Measurements from ENCODE around the gene ENDOG. TPM values are rescaled to one million over a fixed set of nuclear protein-coding genes. Genes with fewer than 3 reads are reported as not detected.
"Not testable (repeated sequence)": the region's sequence is repeated elsewhere in the genome, so short reads cannot be mapped to it uniquely, and the experiment has no call there.

Gene ENDOG
- total RNA-seq, 2 experiments from 2014 or later: 19.0 to 22.3 TPM

GRCh38 chr9:128870128-128870940 is 52.0 kb downstream of the ENDOG start:
- Mint-ChIP-seq H3K9me3 (ENCODE audit: low read depth) (no peaks in the 10 kb centered on the region), H3K27me3 (no peaks in the 10 kb centered on the region), H3K4me3 (no peak overlapping the region), H3K4me1 (peaks cover 4% of the 10 kb centered on the region), H3K36me3 (no peaks in the 10 kb centered on the region), H3K27ac (no peak overlapping the region)
- DNase-seq: no peak
- CTCF ChIA-PET: interaction anchor here (1.2 to 1.8 kb wide), 2 partner anchors 40 to 58 kb away, joined by 3 to 6 read pairs; partner anchors contain the start of gene SPOUT1
- no peak for ATAC-seq

DNA sequence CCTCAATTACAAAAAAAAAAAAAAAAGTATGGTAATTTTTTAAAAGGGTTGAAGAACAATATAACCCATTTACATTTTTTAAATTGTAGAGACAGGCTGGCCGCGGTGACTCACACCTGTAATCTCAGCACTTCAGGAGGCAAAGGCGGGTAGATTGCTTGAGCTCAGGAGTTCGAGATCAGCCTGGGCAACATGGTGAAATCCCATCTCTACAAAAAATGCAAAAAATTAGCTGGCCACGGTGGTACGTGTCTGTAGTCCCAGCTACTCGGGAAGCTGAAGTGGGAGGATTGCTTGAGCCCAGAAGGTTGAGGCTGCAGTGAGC is 52.6 kb downstream of the ENDOG start:
- H3K4me1 Mint-ChIP-seq; ATAC-seq; DNase-seq; H3K27ac Mint-ChIP-seq; H3K36me3 Mint-ChIP-seq; H3K27me3 Mint-ChIP-seq; H3K4me3 Mint-ChIP-seq; H3K9me3 Mint-ChIP-seq (ENCODE audit: low read depth): not testable (repeated sequence)
- CTCF ChIA-PET: interaction anchor here (1.2 to 1.8 kb wide), 2 partner anchors 41 to 58 kb away, joined by 3 to 6 read pairs; partner anchors contain the start of gene SPOUT1

Other genes starting within 250 kb of the ENDOG start
- gene DYNC2I2, start 161.7 kb upstream of the ENDOG start, total RNA-seq: 10 to 100 TPM; 52.5 to 67.8 TPM
- gene SET, start 129.3 kb upstream of the ENDOG start, total RNA-seq: 100 to 1,000 TPM; 436 to 623 TPM
- 1 to 10 TPM; 8.1 to 9.1 TPM for gene PKN3, start 116.0 kb upstream of the ENDOG start, total RNA-seq
- 10 to 100 TPM; 67.8 to 90.0 TPM for gene ZDHHC12, start 94.4 kb upstream of the ENDOG start, total RNA-seq
- 10 to 100 TPM; 17.7 to 18.2 TPM for gene ZER1, start 46.6 kb upstream of the ENDOG start, total RNA-seq
- gene TBC1D13, start 31.2 kb upstream of the ENDOG start, total RNA-seq: 10 to 100 TPM; 21.5 to 22.2 TPM
- 100 to 1,000 TPM in 1 of 2 experiments, 10 to 100 TPM in 1; 83.3 to 104 TPM for gene SPOUT1, start 11.3 kb downstream of the ENDOG start, total RNA-seq
- 10 to 100 TPM; 12.7 to 20.6 TPM for gene KYAT1, start 63.5 kb downstream of the ENDOG start, total RNA-seq
- gene LRRC8A, start 63.6 kb downstream of the ENDOG start, total RNA-seq: 10 to 100 TPM; 25.6 to 26.7 TPM
- under 1 TPM; 0.47 to 0.63 TPM for gene PHYHD1, start 102.5 kb downstream of the ENDOG start, total RNA-seq
- 10 to 100 TPM in 1 of 2 experiments, 1 to 10 TPM in 1; 7.7 to 11.1 TPM for gene DOLK, start 129.1 kb downstream of the ENDOG start, total RNA-seq
- gene NUP188, start 129.2 kb downstream of the ENDOG start, total RNA-seq: 100 to 1,000 TPM in 1 of 2 experiments, 10 to 100 TPM in 1; 88.0 to 108 TPM
- gene SH3GLB2, start 209.8 kb downstream of the ENDOG start, total RNA-seq: 10 to 100 TPM; 76.8 to 93.4 TPM
- 10 to 100 TPM; 39.3 to 51.3 TPM for gene MIGA2, start 218.1 kb downstream of the ENDOG start, total RNA-seq

Measured in activated CD8-positive, alpha-beta memory T cell treated with anti-CD3 and anti-CD28 coated beads, Interleukin-2, amount 10 ng/mL, durations not matched to agents 7 days and 5 days (primary cell).